ENCODE data around the gene CD7.
"Not testable (repeated sequence)": the region's sequence is repeated elsewhere in the genome, so short reads cannot be mapped to it uniquely, and the experiment has no call there.

The CD7 gene

DNA sequence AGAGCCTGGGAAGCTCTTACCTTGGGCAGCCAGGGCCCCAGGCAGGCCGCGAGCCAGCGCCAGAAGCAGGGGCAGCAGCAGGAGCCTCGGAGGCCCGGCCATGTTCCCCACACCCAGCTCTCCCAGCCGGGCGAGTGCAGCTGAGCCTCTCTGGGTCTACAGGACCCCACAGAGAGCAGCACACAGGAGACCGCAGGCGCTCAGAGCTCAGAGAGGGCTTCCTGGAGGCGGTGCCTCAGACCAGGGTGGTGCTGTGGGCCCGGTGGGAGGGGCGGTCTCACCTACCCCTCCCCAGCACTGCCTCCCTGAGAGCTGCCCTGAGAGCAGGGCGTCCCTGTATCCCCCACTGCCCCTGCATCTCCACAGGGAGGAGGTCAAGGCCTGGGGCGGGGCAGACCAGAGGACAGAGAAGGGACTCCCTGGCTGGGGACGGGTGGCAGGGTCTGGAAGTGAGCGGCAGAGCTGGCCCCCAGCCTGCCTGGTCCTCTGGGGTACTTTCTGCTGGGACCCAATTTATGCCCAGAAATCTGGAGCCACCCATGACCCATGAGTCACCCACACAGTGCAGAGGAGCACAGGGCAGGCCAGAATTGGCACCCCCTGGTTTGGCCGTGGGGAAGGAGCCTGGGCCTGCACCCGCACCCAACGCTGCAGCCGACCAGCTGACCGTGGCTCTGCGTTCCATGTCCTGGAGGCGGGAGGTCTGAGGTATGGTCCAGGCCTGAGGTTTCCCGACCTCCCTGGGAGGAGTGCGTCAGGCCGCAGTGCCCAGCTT is at the start of gene CD7:
CD7 (minus strand) TSS at position 215 of the 775 bp plus-strand sequence; CDS start at position 102, 113 bp downstream.
- peak in 1 of 2 donors; percentile 78 for DNase-seq (ENCODE audit: extremely low read depth in 1 of 2, low read depth in 1 of 2)

DNA sequence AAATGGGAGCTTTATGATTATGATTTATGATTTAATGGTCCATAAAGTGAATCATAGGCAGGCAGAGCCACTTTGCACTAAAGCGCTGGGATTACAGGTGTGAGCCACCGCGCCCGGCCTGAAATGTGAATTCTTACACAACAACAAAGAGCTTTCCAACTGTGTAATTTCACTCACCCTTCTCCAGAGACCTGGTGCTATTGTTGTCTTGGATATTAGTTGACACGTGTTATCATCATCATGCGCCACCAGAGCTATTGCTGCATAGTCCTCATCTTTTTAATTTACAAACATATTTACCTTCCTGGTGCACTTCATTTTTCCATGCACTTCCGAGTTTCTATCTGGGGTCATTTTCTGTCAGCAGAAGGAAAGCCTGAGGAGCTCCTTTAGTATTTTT is 49.3 kb upstream of the CD7 start:
- DNase-seq (ENCODE audit: extremely low read depth in 1 of 2, low read depth in 1 of 2), result no peak

DNA sequence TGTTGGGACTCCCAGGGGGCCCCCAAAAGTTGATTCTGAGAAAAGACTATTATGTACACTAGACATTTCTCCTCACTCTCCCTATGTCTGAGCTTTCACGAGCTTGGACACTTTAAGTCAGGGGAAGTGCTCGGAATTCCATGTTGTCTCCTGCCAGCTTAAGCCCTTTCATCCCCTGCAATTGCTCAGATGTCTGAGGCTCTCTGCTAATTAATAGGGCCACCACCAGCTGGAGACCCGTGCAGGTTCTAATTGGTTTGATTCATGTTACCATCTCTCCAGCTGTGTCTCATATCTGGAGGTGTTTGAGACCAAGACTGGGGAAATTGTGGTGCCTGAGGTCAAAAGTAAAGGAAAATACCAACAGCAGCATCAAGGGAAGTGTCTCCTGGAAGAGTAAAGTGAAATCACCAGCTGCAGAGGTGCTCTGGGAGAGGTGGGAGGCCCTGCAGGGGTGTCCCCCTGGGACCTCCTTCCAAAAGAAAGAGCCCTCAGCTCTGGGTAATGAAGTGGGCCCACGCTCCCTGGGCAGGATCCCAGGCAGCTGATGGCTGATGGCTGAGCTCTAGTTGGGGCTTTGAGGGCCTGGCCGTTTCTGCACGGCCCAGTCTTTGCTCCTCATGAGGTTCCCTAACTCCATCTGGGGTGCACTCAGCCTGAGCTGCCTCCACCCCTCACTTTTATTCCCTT is 48.3 kb upstream of the CD7 start:
- no peak for DNase-seq (ENCODE audit: extremely low read depth in 1 of 2, low read depth in 1 of 2)

DNA sequence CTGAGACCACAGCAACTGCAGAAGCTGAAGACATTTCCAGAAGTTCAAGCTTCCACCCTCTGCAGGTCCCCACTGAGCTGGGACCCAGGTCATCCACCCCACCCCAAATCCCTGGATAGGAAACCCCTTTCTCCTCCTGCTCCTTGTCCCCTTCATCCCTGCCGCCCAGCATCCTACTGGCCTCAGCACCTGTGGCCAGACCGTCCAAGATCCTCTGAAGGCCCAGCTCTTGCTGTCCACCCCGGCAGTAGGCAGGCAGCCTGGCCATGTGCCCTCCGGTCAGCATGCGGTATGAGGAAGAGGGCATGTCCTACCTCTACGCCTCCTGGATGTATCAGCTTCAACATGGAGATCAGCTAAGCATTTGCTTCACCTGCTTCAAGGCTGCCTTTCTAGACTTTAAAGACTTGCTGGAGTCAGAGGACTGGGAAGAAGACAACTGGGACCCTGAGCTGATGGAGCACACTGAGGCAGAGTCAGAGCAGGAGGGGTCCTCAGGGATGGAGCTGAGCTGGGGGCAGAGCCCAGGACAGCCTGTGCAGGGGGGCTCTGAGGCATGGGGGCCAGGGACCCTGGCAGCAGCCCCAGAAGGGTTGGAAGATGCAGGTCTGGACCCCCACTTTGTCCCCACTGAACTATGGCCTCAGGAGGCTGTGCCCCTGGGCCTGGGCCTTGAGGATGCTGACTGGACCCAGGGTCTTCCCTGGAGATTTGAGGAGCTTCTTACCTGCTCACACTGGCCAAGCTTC is 44.7 kb upstream of the CD7 start:
- no peak for DNase-seq (ENCODE audit: extremely low read depth in 1 of 2, low read depth in 1 of 2)

DNA sequence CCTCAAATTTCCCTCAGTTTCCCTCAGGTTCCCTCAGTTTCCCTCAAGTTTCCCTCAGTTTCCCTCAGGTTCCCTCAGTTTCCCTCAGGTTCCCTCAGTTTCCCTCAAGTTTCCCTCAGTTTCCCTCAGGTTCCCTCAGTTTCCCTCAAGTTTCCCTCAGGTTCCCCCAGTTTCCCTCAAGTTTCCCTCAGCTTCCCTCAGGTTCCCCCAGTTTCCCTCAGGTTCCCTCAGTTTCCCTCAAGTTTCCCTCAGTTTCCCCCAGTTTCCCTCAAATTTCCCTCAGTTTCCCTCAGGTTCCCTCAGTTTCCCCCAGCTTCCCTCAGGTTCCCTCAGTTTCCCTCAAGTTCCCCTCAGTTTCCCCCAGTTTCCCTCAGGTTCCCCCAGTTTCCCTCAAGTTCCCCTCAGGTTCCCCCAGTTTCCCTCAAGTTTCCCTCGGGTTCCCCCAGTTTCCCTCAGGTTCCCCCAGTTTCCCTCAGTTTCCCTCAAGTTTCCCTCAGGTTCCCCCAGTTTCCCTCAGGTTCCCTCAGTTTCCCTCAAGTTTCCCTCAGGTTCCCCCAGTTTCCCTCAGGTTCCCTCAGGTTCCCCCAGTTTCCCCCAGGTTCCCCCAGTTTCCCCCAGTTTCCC is 42.2 kb upstream of the CD7 start:
- DNase-seq (ENCODE audit: extremely low read depth in 1 of 2, low read depth in 1 of 2), result not testable (repeated sequence)

DNA sequence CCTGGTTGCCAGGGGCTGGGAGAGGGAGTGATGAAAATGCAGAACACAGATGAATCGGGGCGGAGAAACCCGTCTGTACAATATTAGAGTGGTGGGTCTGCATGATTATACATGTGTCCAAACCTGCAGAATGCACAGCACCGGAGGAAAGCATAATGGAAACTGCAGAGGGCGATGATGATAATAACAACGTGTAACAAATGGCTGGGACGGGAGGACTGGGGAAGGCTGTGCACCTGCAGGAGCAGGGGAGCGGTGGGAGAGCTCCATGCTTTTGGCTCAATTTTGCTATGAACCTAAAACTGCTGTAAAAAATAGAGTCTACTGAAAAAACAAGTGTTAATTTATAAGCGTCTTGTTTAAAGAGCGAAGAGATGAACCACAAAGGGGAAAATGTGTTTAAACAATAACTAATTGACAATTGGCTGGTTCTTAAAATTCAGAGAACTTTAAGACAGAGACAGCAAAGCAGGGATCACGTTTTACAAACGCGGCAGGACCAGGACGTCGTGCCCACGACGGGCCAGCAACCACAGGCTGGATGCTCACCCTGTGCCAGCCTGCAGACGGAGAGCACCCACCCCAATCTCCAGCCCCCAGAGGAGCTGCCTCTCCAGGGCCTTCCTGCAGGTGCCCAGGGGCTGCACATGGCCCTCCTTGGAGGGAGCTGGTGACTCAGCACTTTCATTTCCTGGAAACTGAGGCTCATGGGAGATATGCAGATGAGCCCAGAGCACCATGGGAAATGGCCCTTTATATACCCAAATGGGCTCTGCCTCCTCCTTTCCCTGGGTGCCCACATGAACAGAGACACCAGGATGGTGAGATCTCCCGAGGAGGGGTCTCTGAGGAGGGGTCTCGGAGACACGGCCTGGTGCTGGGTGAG is 41.3 kb upstream of the CD7 start, which contains the start of gene TEX19:
TEX19 (plus strand) TSS at position 783 of the 886 bp plus-strand sequence. CDS start 2,904 bp downstream, outside the sequence.
- no peak for DNase-seq (ENCODE audit: extremely low read depth in 1 of 2, low read depth in 1 of 2)

DNA sequence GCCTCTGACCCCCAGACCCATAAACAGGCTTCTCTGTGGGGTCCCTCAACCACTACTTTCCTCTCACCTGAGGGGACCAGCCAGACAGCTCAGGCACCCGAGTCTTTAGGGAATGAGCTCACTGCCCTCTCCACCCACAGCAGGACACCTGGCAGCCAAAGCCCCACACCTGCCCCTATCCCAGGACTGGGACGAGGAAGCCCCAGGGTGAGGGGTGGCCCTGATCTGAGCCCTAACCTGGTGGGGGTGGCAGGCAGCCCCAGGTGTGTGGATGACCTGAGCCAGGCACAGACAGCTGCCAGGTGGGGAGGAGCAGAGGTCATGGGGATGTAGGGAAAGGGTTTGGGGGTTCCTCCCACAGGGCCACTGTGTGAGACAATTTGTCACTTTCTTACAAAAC is 40.0 kb upstream of the CD7 start:
- DNase-seq (ENCODE audit: extremely low read depth in 1 of 2, low read depth in 1 of 2), result no peak

DNA sequence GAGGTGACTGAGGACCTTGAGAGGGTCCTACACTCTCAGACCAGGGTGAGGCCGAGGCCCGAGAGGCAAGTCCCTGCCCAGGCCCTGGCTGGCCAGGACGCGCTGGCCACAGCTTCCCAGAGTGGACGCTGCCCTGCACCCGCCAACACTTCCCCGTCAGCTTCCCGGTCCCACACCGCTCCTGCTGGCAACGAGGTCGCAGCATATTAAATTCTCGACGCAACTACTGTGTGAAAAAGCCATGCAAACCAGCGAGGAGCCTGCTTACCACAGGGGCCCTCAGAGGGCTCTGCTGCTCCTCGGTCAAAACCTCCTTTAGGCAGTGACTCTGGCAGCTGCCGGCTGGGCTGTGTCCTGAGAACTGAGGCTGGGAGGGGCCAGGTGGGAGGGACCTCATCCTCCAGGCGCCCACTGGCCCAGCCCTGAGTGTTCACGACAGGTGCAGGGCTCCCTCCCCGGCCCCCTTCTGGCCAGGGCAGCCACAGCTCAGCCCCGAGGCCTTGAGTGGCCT is 39.5 kb upstream of the CD7 start:
- no peak for DNase-seq (ENCODE audit: extremely low read depth in 1 of 2, low read depth in 1 of 2)

DNA sequence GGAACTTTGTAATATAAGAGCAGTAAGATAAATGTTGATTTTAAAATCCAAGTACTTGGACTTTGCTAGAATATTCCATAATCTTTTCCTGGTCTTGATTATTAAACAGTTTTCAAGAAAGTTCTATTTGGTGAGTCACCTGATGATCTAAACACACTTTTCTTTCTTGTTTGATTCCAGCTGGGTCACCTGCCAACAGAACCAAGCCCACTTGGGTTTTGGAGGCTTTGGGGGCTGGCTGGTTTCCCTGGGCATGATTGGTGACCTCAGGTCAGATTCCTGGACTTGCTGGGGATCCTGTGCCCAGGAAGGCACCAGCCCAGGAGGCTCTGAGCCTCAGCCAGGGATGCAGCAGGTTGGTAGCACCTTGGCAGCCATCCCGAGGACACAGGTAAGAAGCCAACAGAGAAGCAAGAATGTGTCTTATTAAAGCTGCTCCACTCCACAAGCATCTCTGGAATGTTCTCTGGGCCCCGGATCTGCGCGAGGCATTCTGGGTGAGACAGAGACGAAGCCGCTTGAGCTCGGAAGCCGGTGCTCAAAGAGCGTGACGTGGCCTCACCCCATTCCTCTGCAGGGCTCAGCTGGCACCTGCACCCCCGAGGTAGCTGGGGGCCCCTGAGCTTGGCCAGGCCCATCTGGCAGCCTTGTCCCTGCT is 38.5 kb upstream of the CD7 start:
- no peak for DNase-seq (ENCODE audit: extremely low read depth in 1 of 2, low read depth in 1 of 2)

DNA sequence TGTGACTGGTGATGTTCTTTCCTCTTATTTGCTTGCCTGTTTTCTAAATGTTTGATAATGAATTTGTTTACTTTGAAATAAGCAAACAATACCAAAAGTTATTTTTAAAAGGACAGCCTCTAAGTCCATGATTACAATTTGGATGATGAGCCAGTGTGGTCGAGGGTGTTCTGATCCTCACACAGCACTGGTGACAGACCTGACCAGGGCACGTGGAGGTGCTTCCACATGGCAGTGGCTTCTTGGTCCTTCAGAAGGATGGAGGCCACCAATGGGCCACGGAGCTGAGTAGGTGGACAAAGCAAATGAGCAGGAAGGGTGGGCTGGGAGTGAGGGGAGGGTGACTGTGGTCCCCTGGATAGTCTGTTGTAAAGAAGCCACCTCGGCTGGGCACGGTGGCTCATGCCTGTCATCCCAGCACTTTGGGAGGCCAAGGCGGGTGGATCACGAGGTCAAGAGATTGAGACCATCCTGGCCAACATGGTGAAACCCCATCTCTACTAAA is 37.4 kb upstream of the CD7 start:
- DNase-seq (ENCODE audit: extremely low read depth in 1 of 2, low read depth in 1 of 2), result no peak

DNA sequence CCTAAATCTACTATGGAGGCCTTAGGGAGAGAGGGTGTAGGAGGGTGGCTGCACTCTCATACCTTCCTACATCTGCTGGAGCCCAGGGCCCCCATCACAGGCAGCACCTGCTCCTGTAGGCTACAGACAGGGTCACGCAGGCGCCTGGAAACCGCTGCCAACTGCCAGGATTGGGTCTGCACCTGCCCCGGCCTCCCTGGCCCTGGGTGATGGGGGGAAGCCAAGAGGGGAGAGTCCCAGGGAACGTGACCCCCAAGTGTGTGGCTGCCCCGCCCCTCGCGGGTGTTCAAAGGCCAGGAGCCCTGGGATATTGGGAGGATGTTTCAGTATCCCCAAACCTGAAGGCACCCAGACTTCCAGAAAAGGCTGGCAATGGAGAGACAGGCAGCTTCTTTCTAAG is 36.1 kb upstream of the CD7 start:
- DNase-seq (ENCODE audit: extremely low read depth in 1 of 2, low read depth in 1 of 2), result no peak

DNA sequence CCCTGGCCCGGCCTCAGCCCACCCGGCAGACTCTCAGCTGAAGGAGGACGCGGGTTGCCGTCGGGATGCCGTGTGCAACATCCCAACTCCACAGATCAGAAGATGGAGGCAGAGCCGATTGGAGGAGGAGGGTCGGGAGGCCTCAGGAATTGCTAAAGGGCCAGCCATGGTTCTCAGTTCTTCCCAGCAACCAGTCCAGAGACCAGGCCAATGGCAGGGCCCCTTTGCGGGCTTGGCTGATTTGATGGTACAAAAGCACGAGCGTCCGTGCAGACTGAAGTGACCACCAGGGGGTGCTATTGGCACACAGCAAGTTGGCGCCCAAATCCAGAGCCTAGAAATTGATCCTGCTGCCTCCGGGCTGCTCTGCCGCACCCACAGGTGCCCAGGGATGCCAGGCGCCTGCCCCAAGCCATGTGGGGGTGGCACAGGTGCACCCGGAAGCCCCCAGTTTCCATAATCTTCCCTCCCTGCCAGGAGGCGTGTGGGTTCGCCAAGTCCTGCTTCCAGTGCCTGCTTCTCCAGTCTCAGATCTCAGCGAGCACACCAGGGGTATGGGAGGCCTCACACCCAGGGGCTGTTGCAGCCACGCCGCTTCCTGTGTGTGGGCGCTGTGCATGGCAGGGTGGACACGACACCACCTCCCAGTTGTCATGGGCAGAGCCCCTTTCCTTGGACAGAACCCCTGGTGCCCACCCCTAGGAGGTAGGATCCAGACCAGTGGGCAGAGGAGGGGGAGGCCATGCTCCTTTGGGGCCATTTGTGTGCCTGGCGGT is 34.5 kb upstream of the CD7 start:
- peak; percentile 45 to 61 for DNase-seq (ENCODE audit: extremely low read depth in 1 of 2, low read depth in 1 of 2)

DNA sequence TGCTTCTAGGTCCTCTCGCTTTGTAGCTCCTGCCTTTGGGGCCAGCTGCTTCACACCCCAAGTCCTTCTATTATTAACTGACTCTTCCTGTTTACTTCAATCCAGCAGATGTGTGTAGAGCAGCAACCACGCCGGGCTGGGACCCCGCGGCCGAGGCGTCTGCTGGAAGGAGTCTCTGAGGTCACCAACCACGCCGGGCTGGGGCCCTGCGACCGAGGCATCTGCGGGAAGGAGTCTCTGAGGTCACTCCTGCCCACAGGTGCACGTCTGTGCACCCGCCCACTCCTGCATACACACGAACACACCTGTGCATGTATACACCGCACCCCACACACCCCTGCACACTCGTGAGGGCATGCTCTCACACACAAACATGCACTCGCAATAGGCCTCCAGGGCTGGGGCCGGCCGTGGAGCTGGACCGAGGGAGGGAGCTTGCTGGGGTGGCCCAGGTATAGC is 33.9 kb upstream of the CD7 start:
- DNase-seq (ENCODE audit: extremely low read depth in 1 of 2, low read depth in 1 of 2), result no peak

DNA sequence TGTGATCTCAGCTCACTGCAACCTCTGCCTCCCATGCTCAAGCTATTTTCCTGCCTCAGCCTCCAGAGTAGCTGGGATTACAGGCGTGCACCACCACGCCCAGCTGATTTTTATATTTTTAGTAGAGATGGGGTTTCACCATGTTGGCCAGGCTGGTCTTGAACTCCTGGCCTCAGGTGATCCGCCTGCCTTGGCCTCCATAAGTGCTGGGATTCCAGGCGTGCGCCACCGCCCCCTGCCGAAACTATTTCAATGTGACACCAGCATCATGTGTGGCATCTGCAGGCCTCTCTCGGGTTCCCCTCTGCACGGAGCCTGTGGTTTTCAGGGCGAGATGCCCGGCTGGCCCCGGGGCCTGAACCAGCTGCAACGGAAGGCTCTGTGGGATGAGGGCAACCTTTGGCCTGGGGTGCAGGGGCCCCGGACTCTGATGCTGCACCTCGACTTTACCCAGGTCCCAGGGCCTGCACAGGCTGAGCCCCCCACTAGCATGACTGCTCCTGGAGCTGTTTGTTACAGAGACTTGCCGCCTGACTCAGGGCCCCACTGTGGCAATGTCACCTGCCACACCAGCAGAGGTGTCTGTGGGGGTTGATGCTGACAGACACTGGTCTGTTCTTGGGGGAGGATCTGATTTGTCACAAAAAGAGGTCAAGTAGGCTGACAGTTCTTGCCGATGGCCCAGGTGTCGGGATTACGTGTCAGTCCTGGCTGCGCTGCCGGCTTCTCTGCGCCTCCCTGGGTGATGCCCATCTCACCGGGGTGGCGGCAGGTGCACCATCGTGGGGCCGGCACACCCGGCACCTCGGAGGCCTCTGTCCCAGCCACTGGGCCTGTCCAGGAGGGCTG is 33.0 kb upstream of the CD7 start:
- peak in 1 of 2 donors; percentile 36 for DNase-seq (ENCODE audit: extremely low read depth in 1 of 2, low read depth in 1 of 2)

DNA sequence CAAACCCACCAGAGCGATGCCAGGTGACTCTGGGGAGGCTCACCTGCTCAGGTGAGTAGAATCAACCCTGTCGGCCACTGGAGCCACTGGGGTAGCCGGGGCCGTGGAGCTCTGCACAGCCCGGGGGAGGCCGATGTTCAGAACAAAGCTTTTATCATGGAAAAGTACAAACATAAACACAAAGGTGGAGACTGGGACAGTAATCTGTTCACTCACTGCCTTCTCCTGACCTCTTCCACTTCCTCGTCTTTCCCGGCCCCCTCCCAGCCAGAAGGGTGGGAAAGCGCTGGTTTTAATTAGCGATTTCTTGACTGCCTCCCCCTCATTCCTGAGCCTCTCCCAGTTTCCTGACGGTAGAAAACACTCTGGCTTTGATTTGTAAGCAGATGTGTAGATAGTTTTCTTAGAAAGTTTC is 31.9 kb upstream of the CD7 start:
- DNase-seq (ENCODE audit: extremely low read depth in 1 of 2, low read depth in 1 of 2), result no peak

DNA sequence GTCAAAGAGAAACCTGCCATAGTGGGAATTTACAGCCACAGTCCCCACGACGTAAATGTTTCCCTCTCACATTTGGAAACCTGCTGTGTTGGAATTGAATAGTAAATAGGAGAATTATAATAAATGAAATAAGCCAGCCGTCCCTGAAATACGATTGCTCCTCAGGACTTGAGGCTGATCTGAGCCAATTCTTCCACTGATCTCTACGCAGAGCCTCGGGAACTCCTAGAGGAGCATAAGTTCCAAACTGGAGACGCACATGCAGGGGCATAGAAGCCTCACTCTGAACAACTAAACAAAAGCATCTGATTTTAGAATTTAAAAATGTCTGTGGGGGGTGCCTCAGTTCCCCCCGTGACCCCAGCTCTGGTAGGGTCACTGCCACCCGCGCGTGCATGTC is 31.5 kb upstream of the CD7 start:
- DNase-seq (ENCODE audit: extremely low read depth in 1 of 2, low read depth in 1 of 2), result no peak

DNA sequence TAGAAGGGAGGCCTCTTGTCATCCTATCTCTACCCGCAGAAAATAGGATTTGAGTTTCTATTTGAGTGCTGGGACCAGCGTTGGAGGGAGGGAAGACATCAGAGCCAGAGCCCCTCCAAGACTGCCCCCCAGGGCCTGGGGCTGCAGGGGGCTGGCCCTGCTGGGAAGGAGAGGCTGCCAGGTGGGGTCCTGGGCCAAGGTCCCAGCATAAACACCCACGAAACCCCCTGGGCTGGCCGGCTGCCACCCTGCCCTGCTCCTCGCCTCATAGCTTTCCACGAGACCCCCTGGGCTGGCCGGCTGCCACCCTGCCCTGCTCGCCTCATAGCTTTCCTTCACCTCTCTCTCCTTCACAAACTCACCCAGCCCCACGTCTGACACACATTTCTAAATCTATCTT is 31.0 kb upstream of the CD7 start:
- no peak for DNase-seq (ENCODE audit: extremely low read depth in 1 of 2, low read depth in 1 of 2)

Data from stimulated activated CD8-positive, alpha-beta memory T cell treated with anti-CD3 and anti-CD28 coated beads, Interleukin-7, amount 100 ng/mL, for 48 hours (primary cell).